NCI-H82 treated with DMSO at 0.1 percent for 48 hours (cell line): Measurements from ENCODE around the gene WDFY3.
"Not testable (repeated sequence)": the region's sequence is repeated elsewhere in the genome, so short reads cannot be mapped to it uniquely, and the experiment has no call there.

ENCODE experiments used
- DNase-seq: peaks from one replicate; lab custom pipeline; 2025; ENCODE audit not compliant: unreplicated experiment; lab: John Stamatoyannopoulos, UW

Gene WDFY3

GRCh38 chr4:84857296-84857695 is 109.2 kb downstream of the WDFY3 start:
- DNase-seq = no peak

GRCh38 chr4:84856468-84857049 is 109.9 kb downstream of the WDFY3 start:
- no peak for DNase-seq

GRCh38 chr4:84855774-84856173 is 110.7 kb downstream of the WDFY3 start:
- DNase-seq = no peak

- DNase-seq = no peak
Observed at GRCh38 chr4:84852081-84852480, 114.4 kb downstream of the WDFY3 start.

- DNase-seq = no peak
Observed at GRCh38 chr4:84849051-84849640, 117.3 kb downstream of the WDFY3 start.

GRCh38 chr4:84848432-84848831 is 118.1 kb downstream of the WDFY3 start:
- no peak for DNase-seq

GRCh38 chr4:84847978-84848377 is 118.5 kb downstream of the WDFY3 start:
- no peak for DNase-seq

- no peak for DNase-seq
Observed at GRCh38 chr4:84846985-84847384, 119.5 kb downstream of the WDFY3 start.

- no peak for DNase-seq
Observed at GRCh38 chr4:84841435-84841834, 125.1 kb downstream of the WDFY3 start.

GRCh38 chr4:84837751-84838150 is 128.7 kb downstream of the WDFY3 start:
- DNase-seq = peak; percentile 62

- not testable (repeated sequence) for DNase-seq
Observed at GRCh38 chr4:84829633-84830032, 136.9 kb downstream of the WDFY3 start.

- peak; percentile 60 for DNase-seq
Observed at GRCh38 chr4:84826681-84827080, 139.8 kb downstream of the WDFY3 start.

GRCh38 chr4:84825701-84826341 is 140.7 kb downstream of the WDFY3 start:
- no peak for DNase-seq

GRCh38 chr4:84821064-84821463 is 145.4 kb downstream of the WDFY3 start:
- DNase-seq = no peak

- DNase-seq = no peak
Observed at GRCh38 chr4:84814094-84814750, 152.3 kb downstream of the WDFY3 start.

- no peak for DNase-seq
Observed at GRCh38 chr4:84809946-84810345, 156.5 kb downstream of the WDFY3 start.

- DNase-seq = no peak
Observed at GRCh38 chr4:84808332-84808731, 158.2 kb downstream of the WDFY3 start.

GRCh38 chr4:84806541-84806940 is 159.9 kb downstream of the WDFY3 start:
- not testable (repeated sequence) for DNase-seq

GRCh38 chr4:84804136-84804535 is 162.4 kb downstream of the WDFY3 start:
- DNase-seq = no peak

- DNase-seq = no peak
Observed at GRCh38 chr4:84803720-84804119, 162.8 kb downstream of the WDFY3 start.

GRCh38 chr4:84803116-84803515 is 163.4 kb downstream of the WDFY3 start:
- no peak for DNase-seq

- no peak for DNase-seq
Observed at GRCh38 chr4:84800256-84800655, 166.2 kb downstream of the WDFY3 start.
